ENCODE results near the gene DYRK4. TPM values are rescaled to one million over a fixed set of nuclear protein-coding genes. Genes with fewer than 3 reads are reported as not detected.

The DYRK4 gene
- total and polyA plus RNA-seq, 9 donors = 23.7 to 53.9 (median 41.2) TPM

DNA sequence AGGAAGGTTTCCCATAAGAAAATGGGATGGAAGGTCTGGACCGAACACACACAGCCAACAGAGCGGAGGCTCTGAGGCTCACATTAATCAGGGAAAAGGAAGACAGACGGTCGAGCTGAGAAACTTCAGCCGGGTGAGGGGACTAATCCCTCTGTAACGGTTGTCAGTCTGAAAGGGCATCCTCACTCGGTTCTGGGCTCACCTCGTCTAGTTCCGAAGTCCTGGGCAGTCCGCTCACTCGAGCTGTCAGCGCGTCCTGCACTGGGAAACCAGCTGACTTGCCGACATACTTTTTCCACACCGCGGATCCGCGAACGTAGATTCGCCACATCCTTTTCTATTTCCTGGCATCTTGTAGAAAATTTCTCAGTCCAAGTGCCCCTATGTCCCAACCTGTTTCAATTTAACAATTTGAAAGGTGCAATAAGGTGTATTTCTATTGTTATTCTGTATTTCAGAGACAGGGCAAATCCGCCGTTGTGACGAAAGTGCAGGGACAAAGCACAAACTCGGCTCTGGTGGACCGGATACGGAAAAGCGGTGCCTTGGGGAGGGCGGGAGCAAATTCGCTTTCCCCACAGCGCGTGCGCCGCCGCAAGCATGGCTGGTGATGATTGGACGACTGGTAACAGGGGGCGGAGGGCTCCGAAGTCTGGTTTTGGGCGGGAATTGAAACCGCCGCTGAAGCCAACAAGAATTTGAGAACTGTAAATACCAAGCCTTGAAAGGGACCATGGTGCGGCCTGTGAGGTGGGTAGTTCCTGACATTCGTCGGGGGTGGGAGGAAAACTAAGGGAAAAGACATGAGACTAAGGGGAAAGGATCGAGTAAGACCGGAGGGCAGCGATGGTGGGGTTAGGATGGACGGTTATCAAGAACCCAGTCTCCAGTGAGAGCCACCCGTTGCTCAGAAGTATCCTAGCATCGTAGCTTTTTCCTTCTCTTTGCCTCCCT is 23.5 kb upstream of the DYRK4 start, which contains the start of gene RAD51AP1:
RAD51AP1 (plus strand) TSS at position 684 of the 954 bp plus-strand sequence; CDS start at position 734, 50 bp downstream.
- peak within 1 kb of the TSS; percentile 77 for H3K4me3 ChIP-seq
- no peaks in the 10 kb centered on the region for H3K27me3 ChIP-seq
- intact Hi-C loops (cut with DNase I) = no loop called here
- H3K27ac ChIP-seq = peak within 1 kb of the TSS; percentile 89
- H3K9me3 ChIP-seq = no peaks in the 10 kb centered on the region
- TF ChIP-seq POLR2A (IDR thresholded peaks at IDR 0.05) = no peak
- peak; percentile 67 for TF ChIP-seq EP300 (IDR thresholded peaks at IDR 0.05)
- no peak for TF ChIP-seq CTCF (IDR thresholded peaks at IDR 0.05)
- WGBS, 3 donors = 0% methylated on average over 49 of the region's 49 CpGs
- peak; percentile 92 to 95 (median 94) for DNase-seq
- H3K36me3 ChIP-seq = no peaks in the 10 kb centered on the region
- H3K4me1 ChIP-seq (ENCODE audit: insufficient read depth) = no peaks in the 10 kb centered on the region

GRCh38 chr12:4539167-4539870 is 22.7 kb upstream of the DYRK4 start:
- WGBS, 3 donors = 7 to 9% (median 8%) methylated on average over 16 of the region's 16 CpGs
- no peak for DNase-seq
- intact Hi-C loops (cut with DNase I) = no loop called here

GRCh38 chr12:4540170-4540569 is 21.8 kb upstream of the DYRK4 start:
- intact Hi-C loops (cut with DNase I) = no loop called here
- H3K4me1 ChIP-seq (ENCODE audit: insufficient read depth) = no peaks in the 10 kb centered on the region
- H3K36me3 ChIP-seq = no peaks in the 10 kb centered on the region
- no peak overlapping the region for H3K27ac ChIP-seq
- DNase-seq = no peak
- H3K4me3 ChIP-seq = no peak overlapping the region
- 75 to 85% (median 83%) methylated on average over 3 of the region's 3 CpGs for WGBS, 3 donors
- H3K9me3 ChIP-seq = no peaks in the 10 kb centered on the region
- no peak for TF ChIP-seq CTCF (IDR thresholded peaks at IDR 0.05)
- no peak for TF ChIP-seq POLR2A (IDR thresholded peaks at IDR 0.05)
- TF ChIP-seq EP300 (IDR thresholded peaks at IDR 0.05) = no peak
- no peaks in the 10 kb centered on the region for H3K27me3 ChIP-seq

More at GRCh38 chr12:4539167-4539870, 22.7 kb upstream of the DYRK4 start:
- no peaks in the 10 kb centered on the region for H3K4me1 ChIP-seq (ENCODE audit: insufficient read depth)
- H3K9me3 ChIP-seq = no peaks in the 10 kb centered on the region
- TF ChIP-seq EP300 (IDR thresholded peaks at IDR 0.05) (no peak), POLR2A (IDR thresholded peaks at IDR 0.05) (no peak), CTCF (IDR thresholded peaks at IDR 0.05) (no peak)
- H3K4me3 ChIP-seq = peak overlapping the region; percentile 77
- no peaks in the 10 kb centered on the region for H3K27me3 ChIP-seq
- no peak overlapping the region for H3K27ac ChIP-seq
- no peaks in the 10 kb centered on the region for H3K36me3 ChIP-seq

GRCh38 chr12:4540638-4541037 is 21.4 kb upstream of the DYRK4 start:
- DNase-seq = no peak
- H3K4me3 ChIP-seq = no peak overlapping the region
- WGBS, 3 donors = 77 to 86% (median 83%) methylated on average over 2 of the region's 2 CpGs
- H3K36me3 ChIP-seq = no peaks in the 10 kb centered on the region
- TF ChIP-seq POLR2A (IDR thresholded peaks at IDR 0.05) (no peak), EP300 (IDR thresholded peaks at IDR 0.05) (no peak), CTCF (IDR thresholded peaks at IDR 0.05) (no peak)
- H3K9me3 ChIP-seq = no peaks in the 10 kb centered on the region
- no peak overlapping the region for H3K27ac ChIP-seq
- no peaks in the 10 kb centered on the region for H3K27me3 ChIP-seq
- intact Hi-C loops (cut with DNase I) = no loop called here
- no peaks in the 10 kb centered on the region for H3K4me1 ChIP-seq (ENCODE audit: insufficient read depth)

Measured in ovary (tissue), 9 donors.